ENCODE measurements around the gene ZFP91.
A peak's percentile ranks its signal among the peaks of the same experiment; 100 is the strongest.

Gene ZFP91

DNA sequence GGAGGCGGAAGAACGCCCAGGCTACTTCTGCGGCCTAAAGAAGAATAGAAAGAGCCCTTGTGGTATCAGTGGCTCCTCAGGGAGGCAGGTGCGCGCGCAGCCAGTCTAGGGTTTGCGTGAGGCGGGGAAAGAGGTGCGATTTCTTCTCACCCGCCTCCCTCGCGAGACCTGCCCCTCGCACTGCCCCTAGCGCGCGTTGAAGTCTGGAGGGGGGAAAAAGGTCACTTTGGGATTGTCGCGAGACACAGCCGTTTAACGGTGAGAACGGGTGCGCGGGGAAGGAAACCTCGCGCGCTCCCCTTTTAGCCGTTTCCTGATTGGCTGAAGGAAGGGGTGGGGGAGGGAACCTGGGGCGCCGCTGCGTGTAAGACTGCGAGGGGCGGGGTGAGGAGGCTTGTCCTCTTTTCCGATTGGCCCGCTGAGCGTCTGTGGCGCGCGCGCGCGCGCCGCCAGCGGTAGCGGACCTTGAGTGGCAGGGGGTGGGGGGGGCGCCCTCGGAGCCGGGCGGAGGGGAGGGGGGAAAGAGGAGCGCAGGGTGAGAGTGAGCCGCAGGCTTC, at the start of gene ZFP91:
ZFP91 (plus strand) TSS at position 429 of the 557 bp plus-strand sequence. CDS start 219 bp downstream, outside the sequence.
- Histone ChIP-seq H3K4me1 (ENCODE audit: control insufficient read depth in 2 of 2, insufficient read depth in 2 of 2, low read length in 2 of 2) (peaks cover 35 to 50% of the 10 kb centered on the region in 2 donors), H3K27ac (ENCODE audit: low read depth in 2 of 2, low read length in 2 of 2) (peak within 1 kb of the TSS; percentile 99 to 100), H3K36me3 (ENCODE audit: control insufficient read depth in 2 of 2, insufficient read depth in 2 of 2, low read length in 2 of 2) (no peaks in the 10 kb centered on the region), H3K9me3 (ENCODE audit: control insufficient read depth in 2 of 2, low read length in 2 of 2) (no peaks in the 10 kb centered on the region), H3K9ac (ENCODE audit: low read depth in 1 of 2, low read length in 2 of 2) (peak within 1 kb of the TSS; percentile 99), H3K27me3 (ENCODE audit: control insufficient read depth in 2 of 2, insufficient read depth in 2 of 2, low read length in 2 of 2) (no peaks in the 10 kb centered on the region), H3K4me3 (ENCODE audit: low read length in 2 of 2) (peak within 1 kb of the TSS; percentile 98 to 100)

DNA sequence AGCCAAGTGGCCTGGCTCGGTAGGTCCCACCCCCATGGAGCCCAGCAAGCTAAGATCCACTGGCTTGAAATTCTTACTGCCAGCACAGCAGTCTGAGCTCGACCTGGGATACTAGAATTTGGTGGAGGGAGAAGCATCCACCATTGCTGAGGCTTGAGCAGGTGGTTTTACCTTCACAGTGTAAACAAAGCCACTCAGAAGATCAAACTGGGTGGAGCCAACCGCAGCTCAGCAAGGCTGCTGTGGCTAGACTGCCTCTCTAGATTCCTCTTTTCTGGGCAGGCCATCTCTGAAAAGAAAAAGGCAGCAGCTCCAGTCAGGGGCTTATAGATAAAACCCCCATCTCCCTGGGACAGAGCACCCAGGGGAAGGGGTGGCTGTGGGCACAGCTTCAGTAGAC, 48.6 kb upstream of the ZFP91 start:
- Histone ChIP-seq H3K27ac (ENCODE audit: low read depth in 2 of 2, low read length in 2 of 2) (no peak overlapping the region), H3K9me3 (ENCODE audit: control insufficient read depth in 2 of 2, low read length in 2 of 2) (no peaks in the 10 kb centered on the region), H3K9ac (ENCODE audit: low read depth in 1 of 2, low read length in 2 of 2) (no peak overlapping the region), H3K27me3 (ENCODE audit: control insufficient read depth in 2 of 2, insufficient read depth in 2 of 2, low read length in 2 of 2) (no peaks in the 10 kb centered on the region), H3K4me1 (ENCODE audit: control insufficient read depth in 2 of 2, insufficient read depth in 2 of 2, low read length in 2 of 2) (peaks cover 0 to 2% of the 10 kb centered on the region in 2 donors), H3K36me3 (ENCODE audit: control insufficient read depth in 2 of 2, insufficient read depth in 2 of 2, low read length in 2 of 2) (peaks cover 17 to 29% of the 10 kb centered on the region in 2 donors), H3K4me3 (ENCODE audit: low read length in 2 of 2) (no peak overlapping the region)

GRCh38 chr11:58531865-58532341, 47.0 kb upstream of the ZFP91 start:
- Histone ChIP-seq H3K4me1 (ENCODE audit: control insufficient read depth in 2 of 2, insufficient read depth in 2 of 2, low read length in 2 of 2) (no peaks in the 10 kb centered on the region), H3K4me3 (ENCODE audit: low read length in 2 of 2) (no peak overlapping the region), H3K9ac (ENCODE audit: low read depth in 1 of 2, low read length in 2 of 2) (no peak overlapping the region), H3K27me3 (ENCODE audit: control insufficient read depth in 2 of 2, insufficient read depth in 2 of 2, low read length in 2 of 2) (no peaks in the 10 kb centered on the region), H3K9me3 (ENCODE audit: control insufficient read depth in 2 of 2, low read length in 2 of 2) (no peaks in the 10 kb centered on the region), H3K36me3 (ENCODE audit: control insufficient read depth in 2 of 2, insufficient read depth in 2 of 2, low read length in 2 of 2) (peaks cover 17 to 29% of the 10 kb centered on the region in 2 donors), H3K27ac (ENCODE audit: low read depth in 2 of 2, low read length in 2 of 2) (no peak overlapping the region)

- Histone ChIP-seq H3K36me3 (ENCODE audit: control insufficient read depth in 2 of 2, insufficient read depth in 2 of 2, low read length in 2 of 2) (peaks cover 47 to 65% of the 10 kb centered on the region in 2 donors), H3K9ac (ENCODE audit: low read depth in 1 of 2, low read length in 2 of 2) (no peak overlapping the region), H3K27me3 (ENCODE audit: control insufficient read depth in 2 of 2, insufficient read depth in 2 of 2, low read length in 2 of 2) (no peaks in the 10 kb centered on the region), H3K9me3 (ENCODE audit: control insufficient read depth in 2 of 2, low read length in 2 of 2) (no peaks in the 10 kb centered on the region), H3K4me1 (ENCODE audit: control insufficient read depth in 2 of 2, insufficient read depth in 2 of 2, low read length in 2 of 2) (no peaks in the 10 kb centered on the region), H3K4me3 (ENCODE audit: low read length in 2 of 2) (no peak overlapping the region), H3K27ac (ENCODE audit: low read depth in 2 of 2, low read length in 2 of 2) (no peak overlapping the region)
Observed at GRCh38 chr11:58546841-58547240, 32.0 kb upstream of the ZFP91 start.

DNA sequence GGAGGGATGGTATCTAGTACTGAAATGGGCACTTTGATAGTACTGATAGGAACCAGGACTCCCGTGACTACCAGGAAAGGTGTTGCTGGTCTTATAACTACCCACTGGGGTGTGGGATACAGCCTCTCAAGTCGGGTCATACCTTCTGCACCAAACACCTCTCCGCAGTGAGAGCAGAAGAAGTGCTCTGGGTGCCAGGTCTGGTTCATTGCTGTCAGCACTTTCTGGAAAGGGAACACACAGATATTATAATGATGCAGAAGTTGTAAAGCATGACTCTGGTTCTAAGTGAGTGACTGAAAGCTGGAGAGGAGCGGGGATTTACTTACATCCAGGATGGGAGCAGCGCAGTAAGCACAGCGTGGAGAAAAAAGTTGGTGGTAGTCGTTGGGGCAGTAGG, 29.2 kb upstream of the ZFP91 start:
- no peaks in the 10 kb centered on the region for H3K27me3 ChIP-seq (ENCODE audit: control insufficient read depth in 2 of 2, insufficient read depth in 2 of 2, low read length in 2 of 2)
- no peak overlapping the region for H3K27ac ChIP-seq (ENCODE audit: low read depth in 2 of 2, low read length in 2 of 2)
- H3K4me3 ChIP-seq (ENCODE audit: low read length in 2 of 2) = no peak overlapping the region
- H3K9me3 ChIP-seq (ENCODE audit: control insufficient read depth in 2 of 2, low read length in 2 of 2) = no peaks in the 10 kb centered on the region
- H3K9ac ChIP-seq (ENCODE audit: low read depth in 1 of 2, low read length in 2 of 2) = no peak overlapping the region
- H3K4me1 ChIP-seq (ENCODE audit: control insufficient read depth in 2 of 2, insufficient read depth in 2 of 2, low read length in 2 of 2) = no peaks in the 10 kb centered on the region
- H3K36me3 ChIP-seq (ENCODE audit: control insufficient read depth in 2 of 2, insufficient read depth in 2 of 2, low read length in 2 of 2) = peaks cover 71 to 81% of the 10 kb centered on the region in 2 donors

DNA sequence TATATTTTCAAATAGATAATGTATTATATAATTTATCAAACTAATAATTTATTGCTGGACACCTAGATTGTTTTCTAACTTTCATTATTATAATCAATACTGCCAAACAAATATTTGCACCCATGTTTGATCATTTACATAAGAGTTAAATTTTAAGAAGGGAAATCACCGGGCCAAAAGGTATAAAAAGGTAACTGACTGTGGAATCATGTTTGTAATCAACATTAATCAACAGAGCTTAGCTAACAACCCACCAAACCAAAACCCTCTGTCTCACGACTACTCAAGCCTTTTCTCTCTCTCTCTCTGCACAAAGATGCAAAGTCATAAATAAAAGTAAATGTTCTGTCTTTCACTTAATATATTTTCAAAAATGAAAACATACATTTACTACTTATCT, 18.0 kb upstream of the ZFP91 start:
- H3K27ac ChIP-seq (ENCODE audit: low read depth in 2 of 2, low read length in 2 of 2) = peak overlapping the region in 1 of 2 donors; percentile 51

GRCh38 chr11:58561394-58562098, 17.3 kb upstream of the ZFP91 start:
- H3K27ac ChIP-seq (ENCODE audit: low read depth in 2 of 2, low read length in 2 of 2) = peak overlapping the region; percentile 60 to 71
- H3K27me3 ChIP-seq (ENCODE audit: control insufficient read depth in 2 of 2, insufficient read depth in 2 of 2, low read length in 2 of 2) = no peaks in the 10 kb centered on the region
- peaks cover 3 to 10% of the 10 kb centered on the region in 2 donors for H3K36me3 ChIP-seq (ENCODE audit: control insufficient read depth in 2 of 2, insufficient read depth in 2 of 2, low read length in 2 of 2)
- H3K4me3 ChIP-seq (ENCODE audit: low read length in 2 of 2) = no peak overlapping the region
- peaks cover 12 to 13% of the 10 kb centered on the region in 2 donors for H3K4me1 ChIP-seq (ENCODE audit: control insufficient read depth in 2 of 2, insufficient read depth in 2 of 2, low read length in 2 of 2)
- no peak overlapping the region for H3K9ac ChIP-seq (ENCODE audit: low read depth in 1 of 2, low read length in 2 of 2)
- no peaks in the 10 kb centered on the region for H3K9me3 ChIP-seq (ENCODE audit: control insufficient read depth in 2 of 2, low read length in 2 of 2)

More for the DNA sequence above, 18.0 kb upstream of the ZFP91 start:
- Histone ChIP-seq H3K9me3 (ENCODE audit: control insufficient read depth in 2 of 2, low read length in 2 of 2) (no peaks in the 10 kb centered on the region), H3K9ac (ENCODE audit: low read depth in 1 of 2, low read length in 2 of 2) (no peak overlapping the region), H3K27me3 (ENCODE audit: control insufficient read depth in 2 of 2, insufficient read depth in 2 of 2, low read length in 2 of 2) (no peaks in the 10 kb centered on the region), H3K36me3 (ENCODE audit: control insufficient read depth in 2 of 2, insufficient read depth in 2 of 2, low read length in 2 of 2) (peaks cover 3 to 10% of the 10 kb centered on the region in 2 donors), H3K4me3 (ENCODE audit: low read length in 2 of 2) (no peak overlapping the region), H3K4me1 (ENCODE audit: control insufficient read depth in 2 of 2, insufficient read depth in 2 of 2, low read length in 2 of 2) (peaks cover 12 to 13% of the 10 kb centered on the region in 2 donors)

DNA sequence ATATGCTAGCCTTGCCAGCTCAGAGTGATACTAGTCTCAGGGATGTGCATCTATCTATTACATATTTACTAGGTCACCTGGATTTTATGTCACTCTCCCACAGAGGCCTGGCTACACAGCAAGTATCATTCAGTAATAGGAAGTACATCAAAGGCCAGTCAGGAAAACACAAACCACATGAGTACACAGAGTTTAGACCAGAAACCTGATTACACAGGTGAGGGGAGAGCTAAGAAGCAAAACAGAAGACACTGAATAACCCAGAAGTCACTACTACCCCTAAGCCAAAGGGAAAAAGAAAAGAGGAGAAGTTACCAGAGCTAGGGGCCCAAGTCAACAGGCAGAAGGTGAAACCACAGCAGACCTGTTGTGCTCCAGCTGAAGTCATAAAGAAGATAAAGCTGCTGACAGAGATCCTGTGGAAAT, 16.5 kb upstream of the ZFP91 start:
- H3K27me3 ChIP-seq (ENCODE audit: control insufficient read depth in 2 of 2, insufficient read depth in 2 of 2, low read length in 2 of 2) = no peaks in the 10 kb centered on the region
- H3K9me3 ChIP-seq (ENCODE audit: control insufficient read depth in 2 of 2, low read length in 2 of 2) = no peaks in the 10 kb centered on the region
- H3K4me1 ChIP-seq (ENCODE audit: control insufficient read depth in 2 of 2, insufficient read depth in 2 of 2, low read length in 2 of 2) = peaks cover 12 to 13% of the 10 kb centered on the region in 2 donors
- H3K9ac ChIP-seq (ENCODE audit: low read depth in 1 of 2, low read length in 2 of 2) = peak overlapping the region in 1 of 2 donors; percentile 37
- peak overlapping the region; percentile 33 to 71 for H3K27ac ChIP-seq (ENCODE audit: low read depth in 2 of 2, low read length in 2 of 2)
- H3K4me3 ChIP-seq (ENCODE audit: low read length in 2 of 2) = no peak overlapping the region
- H3K36me3 ChIP-seq (ENCODE audit: control insufficient read depth in 2 of 2, insufficient read depth in 2 of 2, low read length in 2 of 2) = peaks cover 2 to 12% of the 10 kb centered on the region in 2 donors

DNA sequence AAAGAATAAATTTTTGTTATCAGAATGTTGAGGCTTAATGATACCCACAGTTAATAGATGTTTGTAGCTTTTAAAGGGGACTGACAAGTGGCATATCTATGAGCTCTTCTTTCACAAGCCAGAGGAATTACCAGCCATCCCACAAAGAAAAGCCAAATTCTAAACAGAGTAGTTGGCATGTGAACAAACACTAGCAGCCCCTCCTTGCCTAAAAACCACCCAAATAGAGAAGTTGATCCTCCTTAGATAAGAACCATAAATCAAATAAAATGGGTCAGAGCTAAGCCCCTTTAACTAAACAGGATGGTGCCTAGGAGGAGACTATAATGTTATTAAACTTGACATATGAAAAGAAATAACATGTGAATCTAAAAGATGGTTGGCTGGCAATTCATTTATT, 14.6 kb upstream of the ZFP91 start:
- Histone ChIP-seq H3K27me3 (ENCODE audit: control insufficient read depth in 2 of 2, insufficient read depth in 2 of 2, low read length in 2 of 2) (no peaks in the 10 kb centered on the region), H3K4me3 (ENCODE audit: low read length in 2 of 2) (no peak overlapping the region), H3K27ac (ENCODE audit: low read depth in 2 of 2, low read length in 2 of 2) (no peak overlapping the region), H3K4me1 (ENCODE audit: control insufficient read depth in 2 of 2, insufficient read depth in 2 of 2, low read length in 2 of 2) (peaks cover 12 to 13% of the 10 kb centered on the region in 2 donors), H3K36me3 (ENCODE audit: control insufficient read depth in 2 of 2, insufficient read depth in 2 of 2, low read length in 2 of 2) (peaks cover 8 to 16% of the 10 kb centered on the region in 2 donors), H3K9me3 (ENCODE audit: control insufficient read depth in 2 of 2, low read length in 2 of 2) (no peaks in the 10 kb centered on the region), H3K9ac (ENCODE audit: low read depth in 1 of 2, low read length in 2 of 2) (no peak overlapping the region)

DNA sequence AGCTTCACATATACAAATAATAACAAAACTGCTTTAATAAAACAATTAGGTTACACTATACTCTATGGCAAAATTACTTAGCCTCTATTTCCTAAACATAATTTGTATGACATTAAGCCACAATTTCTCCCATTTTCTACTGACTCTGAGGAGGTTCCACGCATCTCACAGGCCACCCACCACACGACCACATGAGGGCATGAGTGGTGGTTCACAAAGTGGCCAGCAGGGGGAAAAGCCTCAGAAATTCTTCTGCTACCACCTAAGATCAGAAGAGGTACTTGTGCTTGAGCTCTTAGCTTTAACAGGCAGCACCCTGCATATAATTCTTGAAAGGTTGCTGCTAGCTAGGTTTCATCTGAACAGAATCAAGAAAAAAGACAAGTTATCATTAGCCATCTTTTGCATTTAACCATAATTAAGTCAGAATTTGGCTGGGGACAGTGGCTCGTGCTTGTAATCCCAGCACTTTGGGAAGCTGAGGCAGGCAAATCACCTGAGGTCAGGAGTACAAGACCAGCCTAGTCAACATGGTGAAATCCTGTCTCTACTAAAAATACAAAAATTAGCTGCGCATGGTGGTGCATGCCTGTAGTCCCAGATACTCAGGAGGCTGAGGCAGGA, 10.9 kb upstream of the ZFP91 start:
- Histone ChIP-seq H3K36me3 (ENCODE audit: control insufficient read depth in 2 of 2, insufficient read depth in 2 of 2, low read length in 2 of 2) (peaks cover 13 to 15% of the 10 kb centered on the region in 2 donors), H3K4me3 (ENCODE audit: low read length in 2 of 2) (no peak overlapping the region), H3K9ac (ENCODE audit: low read depth in 1 of 2, low read length in 2 of 2) (no peak overlapping the region), H3K27me3 (ENCODE audit: control insufficient read depth in 2 of 2, insufficient read depth in 2 of 2, low read length in 2 of 2) (no peaks in the 10 kb centered on the region), H3K4me1 (ENCODE audit: control insufficient read depth in 2 of 2, insufficient read depth in 2 of 2, low read length in 2 of 2) (peaks cover 2 to 3% of the 10 kb centered on the region in 2 donors), H3K9me3 (ENCODE audit: control insufficient read depth in 2 of 2, low read length in 2 of 2) (no peaks in the 10 kb centered on the region), H3K27ac (ENCODE audit: low read depth in 2 of 2, low read length in 2 of 2) (no peak overlapping the region)

Measured in mucosa of rectum (tissue), 2 donors.